ENCODE measurements around the gene SEMA4A. TPM values are rescaled to one million over a fixed set of nuclear protein-coding genes. Genes with fewer than 3 reads are reported as not detected.

SEMA4A gene
- total and polyA plus RNA-seq, 3 donors from 2014 or later = 4.8 to 8.0 (median 7.7) TPM

GRCh38 chr1:156195853-156196252, 42.5 kb downstream of the SEMA4A start:
- intact Hi-C loops (cut with DNase I; ENCODE audit: low total_unique reads) = no loop called here
- WGBS, 2 donors = 66 to 70% methylated on average over 4 of the region's 4 CpGs

GRCh38 chr1:156196445-156196844, 43.1 kb downstream of the SEMA4A start:
- 59 to 63% methylated on average over 2 of the region's 2 CpGs for WGBS, 2 donors
- TF ChIP-seq POLR2A (IDR thresholded peaks at IDR 0.05) (no peak), CTCF (IDR thresholded peaks at IDR 0.05) (no peak)
- Histone ChIP-seq H3K9me3 (no peaks in the 10 kb centered on the region), H3K36me3 (ENCODE audit: low read depth, missing control alignments) (no peaks in the 10 kb centered on the region), H3K27me3 (no peaks in the 10 kb centered on the region), H3K4me1 (peaks cover 13% of the 10 kb centered on the region), H3K27ac (no peak overlapping the region), H3K4me3 (no peak overlapping the region)
- intact Hi-C loops (cut with DNase I; ENCODE audit: low total_unique reads) = no loop called here
- no peak for DNase-seq

More at GRCh38 chr1:156195853-156196252, 42.5 kb downstream of the SEMA4A start:
- peaks cover 13% of the 10 kb centered on the region for H3K4me1 ChIP-seq
- DNase-seq = no peak
- H3K36me3 ChIP-seq (ENCODE audit: low read depth, missing control alignments) = no peaks in the 10 kb centered on the region
- H3K27ac ChIP-seq = no peak overlapping the region
- no peak overlapping the region for H3K4me3 ChIP-seq
- no peaks in the 10 kb centered on the region for H3K27me3 ChIP-seq
- no peaks in the 10 kb centered on the region for H3K9me3 ChIP-seq
- TF ChIP-seq CTCF (IDR thresholded peaks at IDR 0.05) (no peak), POLR2A (IDR thresholded peaks at IDR 0.05) (no peak)

- TF ChIP-seq CTCF (IDR thresholded peaks at IDR 0.05) = no peak
- TF ChIP-seq POLR2A (IDR thresholded peaks at IDR 0.05) = no peak
- no peak overlapping the region for H3K4me3 ChIP-seq
- WGBS, 2 donors = 77 to 82% methylated on average over 5 of the region's 5 CpGs
- no peaks in the 10 kb centered on the region for H3K27me3 ChIP-seq
- no peaks in the 10 kb centered on the region for H3K9me3 ChIP-seq
- intact Hi-C loops (cut with DNase I; ENCODE audit: low total_unique reads) = no loop called here
- H3K4me1 ChIP-seq = peaks cover 13% of the 10 kb centered on the region
- no peaks in the 10 kb centered on the region for H3K36me3 ChIP-seq (ENCODE audit: low read depth, missing control alignments)
- no peak for DNase-seq
- H3K27ac ChIP-seq = peak overlapping the region in 1 of 2 donors; percentile 53
These were observed 45.5 kb downstream of the SEMA4A start for GRCh38 chr1:156198831-156199349.

GRCh38 chr1:156200044-156200443, 46.7 kb downstream of the SEMA4A start:
- WGBS, 2 donors = 77 to 96% methylated on average over 5 to 8 of the region's 8 CpGs
- intact Hi-C loops (cut with DNase I; ENCODE audit: low total_unique reads) = no loop called here
- H3K36me3 ChIP-seq (ENCODE audit: low read depth, missing control alignments) = no peaks in the 10 kb centered on the region
- no peak for DNase-seq
- H3K9me3 ChIP-seq = no peaks in the 10 kb centered on the region
- TF ChIP-seq CTCF (IDR thresholded peaks at IDR 0.05) (no peak), POLR2A (IDR thresholded peaks at IDR 0.05) (no peak)
- no peak overlapping the region for H3K27ac ChIP-seq
- peaks cover 6% of the 10 kb centered on the region for H3K4me1 ChIP-seq
- H3K27me3 ChIP-seq = no peaks in the 10 kb centered on the region
- H3K4me3 ChIP-seq = no peak overlapping the region

GRCh38 chr1:156203331-156203730, 49.9 kb downstream of the SEMA4A start:
- DNase-seq = no peak
- intact Hi-C loops (cut with DNase I; ENCODE audit: low total_unique reads) = no loop called here
- H3K27ac ChIP-seq = no peak overlapping the region

More at GRCh38 chr1:156203331-156203730, 49.9 kb downstream of the SEMA4A start:
- Histone ChIP-seq H3K36me3 (ENCODE audit: low read depth, missing control alignments) (no peaks in the 10 kb centered on the region), H3K4me1 (peaks cover 3% of the 10 kb centered on the region), H3K4me3 (no peak overlapping the region), H3K27me3 (no peaks in the 10 kb centered on the region), H3K9me3 (no peaks in the 10 kb centered on the region)
- no peak for TF ChIP-seq POLR2A (IDR thresholded peaks at IDR 0.05)
- TF ChIP-seq CTCF (IDR thresholded peaks at IDR 0.05) = no peak
